Peyer's patch (tissue), 4 donors: ENCODE measurements around the gene RCCD1.

Experiments
- CTCF ChIP-seq, 6 experiments: fragments of 450-650 bp in 4 of 6; fragments of 200-600 bp in 2 of 6; sonication (generic) in 1 of 6; IDR thresholded peaks; one replicate each; pipeline ENCODE4 v1.5.1; 2017 to 2019; ENCODE audit warnings: antibody characterized with exemption in 6 of 6, mild to moderate bottlenecking in 3 of 6, moderate library complexity in 1 of 6
- POLR2A ChIP-seq, 2 donors: fragments of 450-650 bp; IDR thresholded peaks; one replicate each; pipeline ENCODE4 v1.5.1; 2017; ENCODE audit warnings: antibody characterized with exemption in 2 of 2, mild to moderate bottlenecking in 2 of 2, moderate library complexity in 2 of 2

- TF ChIP-seq CTCF (IDR thresholded peaks at IDR 0.05) (no peak), POLR2A (IDR thresholded peaks at IDR 0.05) (no peak)
These were observed 1.1 kb downstream of the RCCD1 start for GRCh38 chr15:90955624-90956273.
